ENCODE measurements around the gene CELF4. TPM values are rescaled to one million over a fixed set of nuclear protein-coding genes. Genes with fewer than 3 reads are reported as not detected.

The CELF4 gene
- total and polyA plus RNA-seq, 10 of the 15 experiments (the other 5 are each of a cell fraction or from before 2014, with no cell fraction given) = 0.03 to 0.32 TPM; not detected in 8

- TF ChIP-seq MYC (IDR thresholded peaks at IDR 0.05; ENCODE audit: insufficient read depth, insufficient read length, insufficient replicate concordance, low read length, severe bottlenecking) = no peak
Observed at GRCh38 chr18:37586656-37587225, 21.1 kb upstream of the CELF4 start (continued).

GRCh38 chr18:37584952-37585695 lies 19.5 kb upstream of the CELF4 start:
- Histone ChIP-seq H3K4me2 (ENCODE audit: control insufficient read depth, insufficient read depth) (no peak overlapping the region), H2AFZ (ENCODE audit: control insufficient read depth, low read depth, low read length) (no peak overlapping the region), H3K27me3 (replicated peaks in 1 of 2; ENCODE audit: control insufficient read depth in 2 of 2, insufficient read depth in 2 of 2, low read length in 1 of 2) (0 out of 4 replicates have a peak, but pooled peaks cover 0 to 2% of the 10 kb centered on the region in 2 experiments), H3K27ac (ENCODE audit: control insufficient read depth, insufficient read depth) (no peak overlapping the region), H3K79me2 (ENCODE audit: control insufficient read depth, insufficient read depth, low read length) (no peaks in the 10 kb centered on the region), H3K36me3 (ENCODE audit: control insufficient read depth in 2 of 2, insufficient read depth in 2 of 2, low read length in 1 of 2) (no peaks in the 10 kb centered on the region), H3K4me1 (ENCODE audit: control insufficient read depth, insufficient read depth, low read length) (no peaks in the 10 kb centered on the region), H3K9me3 (replicated peaks; ENCODE audit: control insufficient read depth, insufficient read depth, low read length) (no peaks in the 10 kb centered on the region), H4K20me1 (ENCODE audit: control insufficient read depth, insufficient read depth) (no peaks in the 10 kb centered on the region), H3K4me3 (no peak overlapping the region), H3K9ac (ENCODE audit: control insufficient read depth, insufficient read depth, low read length) (no peak overlapping the region)
- ATAC-seq = no peak
- intact Hi-C loops (cut with micrococcal nuclease; ENCODE audit: unreplicated experiment) = no loop called here
- ChIA-PET CTCF (no interaction called here), RAD21 (ENCODE audit: unreplicated experiment) (no interaction called here), SMC1A (ENCODE audit: uncharacterized antibody, unreplicated experiment) (no interaction called here), POLR2A (no interaction called here)
- no peak for FAIRE-seq
- 8% methylated on average over 7 of the region's 7 CpGs for WGBS (ENCODE audit: insufficient coverage, insufficient replicate concordance, low lambda C conversion rate, missing lambda C conversion rate)
- no TSS peak for BruUV-seq (replicated peaks)
- in situ Hi-C loops (cut with MboI) = no loop called here
- DNase-seq (ENCODE audit: low read depth, low spot score) = no peak
- TF ChIP-seq SMARCA5 (IDR thresholded peaks at IDR 0.05) (no peak), E4F1 (IDR thresholded peaks at IDR 0.05; ENCODE audit: borderline replicate concordance, partially characterized antibody) (no peak), TCF7 (IDR thresholded peaks at IDR 0.05; ENCODE audit: borderline replicate concordance) (no peak), MYC (IDR thresholded peaks at IDR 0.05; ENCODE audit: insufficient read depth, insufficient read length, insufficient replicate concordance, low read length, severe bottlenecking) (no peak), STAT3 (IDR thresholded peaks at IDR 0.05; ENCODE audit: low read depth, low read length) (no peak), E2F8 (IDR thresholded peaks at IDR 0.05; ENCODE audit: low read depth, partially characterized antibody) (no peak), TCF3 (IDR thresholded peaks at IDR 0.05; ENCODE audit: borderline replicate concordance, insufficient read depth, low read depth, low read length) (no peak), ZNF207 (IDR thresholded peaks at IDR 0.05; ENCODE audit: borderline replicate concordance) (no peak), KAT2A (conservative IDR thresholded peaks at IDR 0.05; ENCODE audit: control insufficient read depth, low read depth, low read length) (no peak), RAD51 (IDR thresholded peaks at IDR 0.05) (no peak), NR2F1 (conservative IDR thresholded peaks at IDR 0.05) (no peak), CBFB (IDR thresholded peaks at IDR 0.05; ENCODE audit: low read depth) (no peak), PAX8 (IDR thresholded peaks at IDR 0.05) (no peak), JUND (IDR thresholded peaks at IDR 0.05; ENCODE audit: low read depth, low read length) (no peak), SIX5 (IDR thresholded peaks at IDR 0.05; ENCODE audit: low read depth, low read length, severe bottlenecking) (no peak)

All from GM12878 (cell line).